Activated T-cell treated with anti-CD3 and anti-CD28 coated beads for 48 hours (primary cell): Measurements from ENCODE around the gene CHST15.
"Not testable (repeated sequence)": the region's sequence is repeated elsewhere in the genome, so short reads cannot be mapped to it uniquely, and the experiment has no call there.

ENCODE experiments used
- DNase-seq: peaks from one replicate; pipeline ENCODE4 v3.0.0-alpha.2; 2020; ENCODE audit warnings: low read depth

CHST15 gene

DNA sequence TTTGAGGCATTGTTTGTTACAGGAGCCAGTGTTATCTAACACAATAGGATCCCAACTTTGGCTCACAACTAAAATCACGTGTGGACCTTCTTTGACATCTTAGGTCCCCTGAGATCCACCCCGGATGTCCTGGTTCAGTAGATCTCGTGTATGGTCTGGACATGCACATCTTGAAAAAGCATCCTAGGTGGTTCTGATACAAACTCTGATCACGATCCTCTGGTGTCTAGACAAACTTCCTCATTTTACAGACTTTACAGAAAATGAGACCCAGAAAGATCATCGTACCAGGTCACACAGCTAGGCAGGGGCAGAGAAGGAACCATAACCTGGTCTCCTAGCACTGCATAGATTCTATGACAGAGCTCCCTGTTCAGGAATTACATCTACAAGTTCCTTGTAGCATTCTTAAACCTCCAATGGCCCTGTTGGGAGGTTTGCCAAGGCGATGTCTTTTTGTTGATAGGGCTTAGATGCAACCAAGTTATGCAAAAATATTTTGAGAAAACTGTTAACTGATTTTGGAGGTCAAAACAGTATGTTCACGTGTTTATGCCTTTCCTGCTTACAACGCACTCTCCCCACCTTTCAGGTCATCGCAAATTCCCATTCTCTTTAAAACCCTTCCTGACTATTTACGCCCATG is 30.8 kb upstream of the CHST15 start:
- DNase-seq: no peak

DNA sequence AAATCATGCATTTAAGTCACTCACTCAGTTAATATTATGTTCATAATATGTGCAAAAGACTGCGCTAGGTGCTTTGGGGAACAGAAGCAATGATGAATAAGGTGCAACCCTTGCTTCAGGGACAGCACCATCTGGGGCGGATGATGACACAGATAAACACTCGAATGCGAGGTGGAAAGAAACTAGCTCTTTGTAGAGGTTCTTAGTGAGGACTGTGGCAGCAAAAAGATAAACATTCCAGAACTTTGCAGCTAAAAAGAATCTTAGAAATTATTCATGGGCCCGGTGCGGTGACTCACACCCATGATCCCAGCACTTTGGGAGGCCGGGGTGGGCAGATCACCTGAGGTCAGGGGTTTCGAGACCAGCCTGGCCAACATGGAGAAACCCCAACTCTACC is 29.8 kb upstream of the CHST15 start:
- DNase-seq: no peak

DNA sequence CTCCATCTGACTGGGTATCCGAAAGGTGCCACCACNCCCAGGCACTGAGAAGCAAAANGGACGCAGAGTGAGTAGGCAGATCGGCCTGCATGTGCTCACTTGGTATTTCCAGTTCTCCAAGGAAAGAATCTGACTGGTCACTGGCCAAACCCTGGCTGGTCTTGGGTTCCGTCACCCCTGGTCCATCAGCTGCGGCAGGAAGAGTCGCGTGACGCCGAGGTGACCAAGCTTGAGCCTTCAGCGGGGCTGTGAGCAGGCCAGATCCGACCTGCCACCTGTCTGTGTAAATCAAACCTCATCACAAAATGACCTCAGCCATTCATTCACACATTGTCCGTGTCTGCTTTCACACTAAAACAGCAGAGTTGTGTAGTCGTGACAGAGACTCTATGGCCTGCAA is 28.8 kb upstream of the CHST15 start:
- no peak for DNase-seq

DNA sequence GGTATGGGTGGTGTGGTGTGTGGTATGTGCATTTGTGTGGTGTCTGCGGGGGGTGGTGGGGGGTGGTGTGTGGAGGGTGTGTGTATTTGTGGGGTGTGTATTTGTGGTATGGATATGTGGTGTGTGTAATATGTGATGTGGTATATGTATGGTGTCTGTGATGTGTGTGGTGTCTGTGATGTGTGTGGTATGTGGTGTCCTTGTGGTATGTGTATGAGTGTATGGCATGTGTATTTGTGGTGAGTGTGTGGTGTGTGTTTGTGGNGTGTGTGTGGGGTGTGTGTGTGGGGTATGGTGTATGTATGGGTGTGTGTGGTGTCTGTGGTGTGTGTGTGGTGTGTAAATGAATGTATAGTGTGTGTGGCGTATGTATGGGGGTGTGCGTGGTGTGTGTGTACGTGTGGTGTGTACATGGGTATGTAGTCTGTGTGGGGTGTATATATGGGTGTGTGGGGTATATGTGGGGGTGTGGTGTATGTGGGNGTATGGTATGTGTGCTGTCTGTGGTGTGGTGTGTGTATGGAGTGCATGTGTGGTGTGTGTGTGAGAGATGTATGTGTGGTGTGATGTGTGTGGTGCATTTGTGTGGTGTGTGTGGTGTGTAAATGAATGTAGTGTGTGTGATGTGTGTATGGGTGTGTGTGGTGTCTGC is 27.1 kb upstream of the CHST15 start:
- no peak for DNase-seq

DNA sequence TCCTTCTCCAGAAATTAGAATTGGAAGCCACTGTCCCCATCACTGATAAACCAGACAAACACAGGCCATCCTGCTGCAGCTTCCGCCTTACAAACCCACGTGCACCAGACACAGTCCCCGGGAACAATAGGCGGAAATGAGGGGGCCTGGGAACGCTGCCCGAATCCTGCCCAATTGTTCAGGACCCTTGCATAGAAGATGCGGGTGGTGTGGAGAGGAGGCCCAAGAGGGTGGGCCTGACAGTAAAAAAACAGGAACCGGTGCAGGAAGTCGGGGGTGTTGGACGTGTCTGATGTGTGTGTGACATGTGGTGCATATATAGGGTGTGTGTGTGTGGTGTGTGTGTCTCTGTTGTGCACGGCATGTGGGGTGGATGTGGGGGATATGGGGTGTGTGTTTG is 26.5 kb upstream of the CHST15 start:
- DNase-seq: no peak

DNA sequence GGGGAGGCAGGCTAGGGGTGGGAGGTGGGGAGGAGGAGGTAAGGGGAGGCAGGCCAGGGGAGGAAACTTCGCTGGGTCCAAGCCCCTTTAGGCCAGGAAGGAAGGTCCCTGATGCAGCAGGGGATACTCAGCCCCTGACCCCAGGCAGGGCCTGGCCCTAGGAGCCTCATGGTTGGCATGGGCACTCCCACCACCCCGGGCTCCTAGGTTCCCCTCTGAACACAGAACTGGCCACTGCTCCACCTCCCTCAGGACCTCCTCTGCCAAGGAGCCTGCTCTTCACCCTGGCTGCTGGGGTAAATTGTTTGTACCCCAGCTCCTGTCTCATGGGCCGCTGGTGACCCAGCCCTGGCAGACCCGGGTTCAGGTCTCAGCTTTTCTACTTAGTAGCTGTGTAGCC is 25.8 kb upstream of the CHST15 start:
- DNase-seq: no peak

DNA sequence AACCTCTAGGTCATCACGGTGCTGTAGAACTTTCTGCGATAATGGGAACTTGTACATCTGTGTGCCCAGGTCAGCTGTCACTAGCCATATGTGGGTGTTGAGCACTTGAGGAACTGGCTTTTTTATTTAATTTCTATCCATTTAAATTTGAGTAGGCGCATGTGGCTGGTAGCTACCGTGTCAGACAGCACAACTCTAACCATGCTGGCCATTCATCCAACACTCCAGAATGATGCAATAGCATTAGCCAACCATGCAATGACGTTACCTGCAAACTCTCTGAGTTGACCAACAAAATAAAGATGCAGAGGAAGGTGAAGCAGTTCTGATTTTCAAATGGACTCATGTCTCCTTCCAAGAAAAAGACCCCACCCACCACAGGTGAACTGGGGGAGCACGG is 24.4 kb upstream of the CHST15 start:
- no peak for DNase-seq

DNA sequence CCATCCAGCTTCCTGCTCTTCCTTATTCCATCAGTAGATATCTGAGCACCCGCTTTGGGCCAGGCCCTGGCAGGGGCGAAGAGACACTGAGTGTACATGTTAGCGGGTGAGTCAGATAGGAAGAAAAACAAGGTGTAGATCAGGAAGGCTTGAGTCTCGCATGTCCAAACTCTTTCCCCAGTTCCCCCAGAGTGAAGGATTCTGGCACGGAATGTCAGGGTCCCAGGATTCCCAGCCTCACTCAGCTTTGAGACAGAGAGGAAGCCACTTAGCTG is 24.1 kb upstream of the CHST15 start:
- no peak for DNase-seq

DNA sequence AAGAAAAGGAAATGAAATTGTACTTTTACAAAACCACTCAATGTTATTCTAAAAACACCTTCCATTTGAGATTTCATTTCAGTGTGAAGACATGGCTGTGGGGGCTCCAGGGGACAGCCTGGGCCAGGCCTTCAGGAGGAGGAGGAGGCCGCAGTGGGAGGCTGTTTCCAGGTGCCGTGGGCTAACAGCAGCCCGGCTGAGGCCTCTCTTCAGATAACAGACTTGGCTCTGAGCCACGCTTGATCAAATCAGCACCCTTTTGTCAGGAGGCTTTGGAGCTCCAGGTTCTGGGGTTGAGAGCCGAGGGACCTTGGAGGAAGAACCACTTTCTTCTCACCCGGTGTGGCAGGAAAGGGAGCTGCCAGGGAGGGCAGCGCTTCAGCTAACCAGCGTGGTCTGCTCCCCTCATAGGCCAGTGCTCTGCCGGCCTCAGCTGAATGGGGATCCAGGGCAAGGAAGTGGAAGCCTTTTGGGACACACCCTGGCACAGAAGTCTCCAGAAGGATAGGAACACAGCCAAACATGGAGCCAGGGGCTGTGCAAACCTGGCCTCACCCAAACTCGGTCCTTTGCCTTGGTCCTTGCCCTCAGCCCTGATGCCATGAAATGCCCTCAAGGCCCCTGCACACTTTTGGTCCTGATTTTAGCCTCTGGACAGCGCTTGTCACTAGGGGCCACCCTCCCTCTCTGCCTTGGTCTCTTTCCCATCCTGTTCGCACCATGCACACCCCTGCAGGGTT is 23.5 kb upstream of the CHST15 start:
- DNase-seq: no peak

DNA sequence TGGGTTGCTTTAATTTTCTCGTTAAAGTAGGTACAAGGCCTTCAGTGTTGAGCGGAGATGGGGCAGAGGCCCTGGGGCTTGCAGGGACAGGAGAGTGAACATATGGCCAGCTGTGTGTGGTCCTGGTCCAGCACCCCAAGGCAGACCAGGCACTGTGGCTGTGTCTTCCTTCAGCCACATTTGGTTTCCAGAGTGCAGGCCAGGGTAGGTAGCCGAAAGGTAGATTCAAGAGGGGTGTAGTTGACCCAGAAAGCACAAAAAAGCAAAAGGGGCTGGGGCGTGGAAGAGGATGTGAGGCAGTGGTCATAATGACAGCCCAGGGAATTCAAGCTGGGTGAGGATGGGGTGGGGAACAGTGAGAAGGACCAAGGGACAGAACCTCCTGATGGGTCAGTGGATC is 21.3 kb upstream of the CHST15 start:
- no peak for DNase-seq

DNA sequence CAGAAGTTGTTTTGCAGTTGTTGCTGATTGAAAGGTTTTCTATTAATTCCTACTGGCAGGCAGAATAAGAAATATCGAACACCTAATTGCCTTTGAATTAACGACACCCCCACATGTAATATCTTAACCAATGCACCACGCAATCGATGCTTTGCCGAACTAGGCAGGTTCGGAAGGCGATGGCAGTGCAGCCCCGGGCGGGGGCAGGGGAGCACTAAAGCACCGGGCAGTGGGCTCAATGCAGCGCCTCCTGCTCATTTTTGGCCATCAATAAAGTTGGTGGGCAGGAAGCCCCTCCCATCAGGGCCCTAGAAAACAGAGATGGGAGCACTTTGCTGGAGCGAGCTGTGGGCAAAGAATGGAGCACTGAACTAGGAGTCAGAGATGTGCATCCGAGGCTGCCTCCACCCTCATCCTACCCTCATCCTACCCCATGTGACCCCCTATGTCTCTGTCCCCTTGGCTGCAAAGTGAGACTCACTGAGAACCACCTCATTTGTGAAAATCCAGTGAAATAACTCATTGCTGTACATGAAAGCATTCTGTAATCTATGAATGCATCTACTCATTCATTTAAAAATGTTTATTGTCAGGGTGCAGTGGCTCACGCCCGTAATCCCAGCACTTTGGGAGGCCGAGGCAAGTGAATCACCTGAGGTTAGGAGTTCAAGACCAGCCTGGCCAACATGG is 19.6 kb upstream of the CHST15 start:
- DNase-seq: no peak

DNA sequence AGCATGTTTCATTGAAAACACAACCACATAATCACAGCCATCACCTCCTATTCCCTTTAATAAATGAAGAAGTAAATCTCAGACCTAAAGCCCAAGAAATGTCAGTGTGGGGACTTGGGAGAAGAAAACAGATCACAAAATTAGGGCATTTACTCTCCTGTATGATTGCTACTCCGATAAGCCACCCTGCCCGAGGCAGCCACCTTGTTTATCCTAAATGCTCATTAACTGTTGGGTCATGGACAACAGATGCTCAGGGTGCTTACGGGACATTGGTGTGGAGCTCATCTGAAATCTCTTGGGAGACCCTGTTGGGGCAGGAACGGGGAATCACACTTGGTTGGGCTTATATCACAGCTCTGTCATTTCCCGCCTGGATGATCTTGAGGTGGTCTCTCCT is 17.5 kb upstream of the CHST15 start:
- DNase-seq: no peak

DNA sequence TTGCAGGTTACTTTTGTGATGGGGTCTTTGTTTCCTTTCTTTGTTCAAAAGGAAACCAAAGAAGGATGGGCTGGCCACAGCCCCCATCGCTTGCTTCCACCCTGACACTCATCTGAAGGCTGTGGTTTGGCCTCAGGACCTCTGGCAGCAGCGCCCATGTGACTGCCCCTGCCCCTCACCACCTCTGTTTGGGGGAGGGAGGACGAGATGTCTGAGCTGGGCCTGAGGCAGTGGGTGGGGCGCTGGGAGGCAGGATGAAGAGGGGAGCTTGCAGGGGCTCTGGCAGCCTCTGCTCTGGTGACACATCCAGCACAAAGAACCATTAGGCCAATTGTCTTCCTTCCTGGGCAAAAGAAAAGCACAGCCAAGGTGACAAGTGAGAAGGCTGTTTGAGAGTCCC is 15.9 kb upstream of the CHST15 start:
- no peak for DNase-seq

DNA sequence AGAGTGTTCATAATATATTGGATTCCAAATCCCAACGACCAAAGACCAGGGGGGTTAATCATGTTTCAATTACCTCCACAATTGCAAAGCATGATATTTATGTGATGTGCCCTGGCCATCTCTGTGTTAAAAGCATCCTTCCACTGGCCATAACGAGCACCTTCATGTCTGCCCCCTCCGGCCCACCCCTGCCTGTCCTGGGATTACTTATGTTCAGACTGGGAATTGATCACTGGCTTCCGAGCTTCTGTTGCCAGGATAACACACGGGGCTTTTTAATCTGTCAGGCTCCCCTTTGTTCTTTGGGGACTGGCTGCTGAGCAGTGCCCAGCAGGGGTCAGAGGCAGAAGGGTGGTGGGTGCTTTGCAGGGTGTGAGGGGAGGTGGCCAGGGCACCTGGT is 13.7 kb upstream of the CHST15 start:
- DNase-seq: no peak

DNA sequence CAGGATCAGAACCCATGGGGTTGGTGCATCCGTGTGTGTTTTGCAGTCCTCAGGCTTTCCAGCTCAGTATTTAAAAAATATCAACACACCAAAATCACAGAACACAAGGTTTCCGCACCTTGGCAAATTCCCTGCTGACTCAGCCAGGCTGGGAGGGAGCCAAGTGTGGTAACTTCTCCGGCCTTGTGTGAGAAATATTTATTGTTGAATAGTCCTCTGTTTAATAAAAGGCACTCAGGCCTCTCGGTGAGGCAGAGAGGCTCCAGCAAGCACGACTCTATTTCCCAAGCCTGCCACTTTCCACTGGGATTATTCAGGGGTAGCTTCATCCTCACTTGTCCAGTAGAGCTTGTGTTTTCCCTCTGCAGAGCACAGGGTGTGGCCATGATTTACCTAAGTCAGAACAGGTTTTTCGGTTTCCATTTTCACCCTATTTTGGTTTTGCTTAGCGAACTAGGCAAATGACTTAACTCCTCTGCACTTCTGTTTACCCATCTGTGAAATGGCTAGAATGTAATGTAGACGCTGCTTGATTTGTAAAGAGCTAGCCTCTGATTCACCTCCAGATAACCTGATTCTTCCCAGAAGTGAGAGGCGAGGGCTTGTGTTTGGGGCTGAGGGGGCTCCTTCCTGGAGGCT is 13.0 kb upstream of the CHST15 start:
- DNase-seq: no peak

DNA sequence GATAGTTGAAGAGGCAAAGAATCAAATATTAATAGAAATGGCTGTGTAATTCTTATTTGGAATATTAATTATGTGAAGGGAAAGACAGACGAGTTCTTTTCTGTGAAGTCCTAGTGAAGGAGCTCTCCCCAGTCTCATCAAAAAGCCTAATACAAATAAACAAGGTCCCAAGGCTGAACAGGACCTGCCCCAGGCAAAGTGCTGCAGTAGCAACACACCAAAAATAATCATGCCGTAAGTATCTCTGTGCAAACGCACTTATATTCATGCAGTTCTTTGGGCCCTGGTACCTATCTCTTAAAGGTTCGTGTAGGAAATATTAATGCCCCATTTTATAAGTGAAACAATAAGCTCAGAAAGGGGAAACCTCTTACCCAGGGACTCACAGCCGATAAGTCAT is 12.2 kb upstream of the CHST15 start:
- DNase-seq: no peak

DNA sequence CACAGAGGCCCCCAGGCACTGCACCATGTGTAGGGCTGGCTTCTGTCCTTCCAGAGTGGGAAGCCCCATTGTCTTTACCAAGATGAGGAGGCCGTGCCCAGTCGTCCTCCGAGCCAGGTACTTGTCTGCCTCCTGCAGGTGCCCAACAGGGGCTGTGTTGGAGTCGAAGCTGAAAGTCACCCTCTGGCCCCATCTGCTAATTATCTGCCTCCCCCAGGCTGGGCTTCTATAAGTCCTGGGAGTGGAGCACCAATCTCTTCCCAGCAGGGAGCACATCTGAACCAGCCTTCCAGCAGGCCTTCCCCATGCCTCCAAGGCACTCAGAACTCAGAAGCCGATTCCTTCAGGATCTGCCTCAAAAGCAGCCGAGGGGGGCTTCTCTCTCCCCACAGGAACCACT is 11.6 kb upstream of the CHST15 start:
- no peak for DNase-seq

DNA sequence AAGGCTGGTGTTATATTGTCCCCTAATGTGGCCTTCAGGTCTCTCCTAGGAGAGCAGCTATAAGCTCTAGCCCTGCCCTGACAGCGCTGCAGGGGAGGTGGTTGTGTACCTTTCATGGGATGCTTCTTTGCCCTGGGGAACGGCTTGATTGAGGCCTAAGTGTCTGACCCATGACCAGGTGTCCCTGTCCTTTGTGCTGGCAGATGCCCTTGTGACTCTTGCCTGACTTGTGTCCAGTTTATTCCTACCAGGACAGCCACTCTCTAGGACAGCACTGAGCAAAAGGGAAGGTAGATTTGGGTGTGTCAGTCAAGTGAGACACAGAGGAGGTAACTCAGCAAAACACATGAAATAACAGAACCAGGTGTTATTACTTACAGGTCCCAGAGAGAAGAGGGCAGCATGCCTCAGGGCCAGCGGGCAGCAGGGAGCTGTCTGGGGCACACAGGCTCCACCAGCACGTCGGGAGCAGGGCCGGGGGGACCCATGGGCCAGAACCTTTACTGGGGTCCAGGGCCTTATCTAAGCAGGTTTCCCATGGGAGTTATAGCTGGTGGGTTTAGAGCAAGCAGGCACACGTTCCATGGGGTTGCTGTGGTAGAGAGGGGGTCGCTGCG is 10.7 kb upstream of the CHST15 start:
- DNase-seq: no peak

DNA sequence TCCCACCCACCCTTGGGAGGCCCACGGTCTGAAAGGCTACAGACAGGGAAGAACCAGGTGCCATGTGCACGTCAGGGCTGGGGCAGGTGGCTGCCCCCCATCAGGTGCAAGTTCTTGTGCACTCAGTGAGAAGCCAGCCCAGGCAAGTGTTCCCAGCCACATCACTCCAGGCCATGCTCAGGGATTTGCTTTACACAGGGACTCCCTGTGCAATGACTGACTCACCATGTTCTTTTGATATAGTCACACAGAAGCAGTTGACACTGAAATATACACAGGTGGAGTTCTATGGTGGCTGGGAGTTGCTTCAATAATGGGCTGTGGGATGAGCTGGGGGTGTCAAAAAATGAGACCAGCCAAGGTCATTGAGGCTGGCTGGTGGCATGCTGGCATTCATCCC is 8.0 kb upstream of the CHST15 start:
- DNase-seq: no peak

DNA sequence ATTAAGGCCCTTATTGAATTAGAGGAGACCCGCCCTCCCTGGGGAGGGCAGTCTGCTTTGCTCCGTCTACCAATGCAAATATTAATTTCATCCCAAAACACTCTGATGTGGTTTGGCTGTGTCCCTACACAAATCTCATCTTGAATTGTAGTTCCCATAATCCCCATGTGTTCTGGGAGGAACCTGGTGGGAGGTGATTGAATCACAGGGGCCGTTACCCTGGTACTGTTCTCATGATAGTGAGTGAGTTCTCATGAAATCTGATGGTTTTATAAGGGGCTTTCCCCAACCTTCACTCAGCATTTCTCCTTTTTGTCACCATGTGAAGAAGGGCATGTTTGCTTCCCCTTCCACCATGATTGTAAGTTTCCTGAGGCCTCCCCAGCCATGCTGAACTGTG is 7.3 kb upstream of the CHST15 start:
- not testable (repeated sequence) for DNase-seq

DNA sequence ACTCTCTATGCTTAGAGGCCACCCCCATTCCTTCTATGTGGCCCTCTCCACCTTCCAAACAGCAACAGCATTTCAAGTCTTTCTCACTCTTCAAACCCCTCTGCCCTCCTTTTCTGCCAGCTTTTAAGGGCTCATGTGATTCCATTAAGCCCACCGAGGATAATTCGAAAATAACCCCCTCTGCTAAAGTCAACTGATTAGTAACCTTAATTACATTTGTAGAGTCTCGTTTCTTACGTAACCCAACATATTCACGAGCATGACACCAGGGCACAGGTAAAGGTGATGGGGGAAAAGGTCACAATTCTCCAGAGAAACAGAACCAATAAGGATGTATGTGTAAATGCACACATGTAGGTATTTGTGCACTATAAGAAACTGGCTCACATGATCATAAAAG is 6.7 kb upstream of the CHST15 start:
- no peak for DNase-seq

DNA sequence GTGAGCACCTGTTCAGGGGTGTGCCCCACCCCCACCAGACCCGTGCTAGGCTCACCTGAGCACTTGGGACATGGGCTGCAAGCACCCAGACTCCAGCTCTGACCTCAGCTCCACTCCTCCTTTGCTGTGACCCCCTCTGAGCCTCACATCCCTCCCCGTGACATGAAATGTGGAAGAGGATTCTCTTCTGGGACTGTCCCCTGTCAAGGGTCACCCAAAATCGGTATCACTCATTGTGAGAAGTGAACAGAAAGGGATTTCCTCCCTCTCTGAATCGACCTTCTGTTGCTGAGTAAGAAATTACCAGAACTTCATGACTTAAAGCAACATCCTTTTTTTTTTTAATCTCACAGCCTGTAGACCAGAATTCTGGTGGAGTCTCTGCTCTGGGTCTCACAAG is 6.2 kb upstream of the CHST15 start:
- no peak for DNase-seq
